ENCODE data around the gene TIMM50.

Gene TIMM50

DNA sequence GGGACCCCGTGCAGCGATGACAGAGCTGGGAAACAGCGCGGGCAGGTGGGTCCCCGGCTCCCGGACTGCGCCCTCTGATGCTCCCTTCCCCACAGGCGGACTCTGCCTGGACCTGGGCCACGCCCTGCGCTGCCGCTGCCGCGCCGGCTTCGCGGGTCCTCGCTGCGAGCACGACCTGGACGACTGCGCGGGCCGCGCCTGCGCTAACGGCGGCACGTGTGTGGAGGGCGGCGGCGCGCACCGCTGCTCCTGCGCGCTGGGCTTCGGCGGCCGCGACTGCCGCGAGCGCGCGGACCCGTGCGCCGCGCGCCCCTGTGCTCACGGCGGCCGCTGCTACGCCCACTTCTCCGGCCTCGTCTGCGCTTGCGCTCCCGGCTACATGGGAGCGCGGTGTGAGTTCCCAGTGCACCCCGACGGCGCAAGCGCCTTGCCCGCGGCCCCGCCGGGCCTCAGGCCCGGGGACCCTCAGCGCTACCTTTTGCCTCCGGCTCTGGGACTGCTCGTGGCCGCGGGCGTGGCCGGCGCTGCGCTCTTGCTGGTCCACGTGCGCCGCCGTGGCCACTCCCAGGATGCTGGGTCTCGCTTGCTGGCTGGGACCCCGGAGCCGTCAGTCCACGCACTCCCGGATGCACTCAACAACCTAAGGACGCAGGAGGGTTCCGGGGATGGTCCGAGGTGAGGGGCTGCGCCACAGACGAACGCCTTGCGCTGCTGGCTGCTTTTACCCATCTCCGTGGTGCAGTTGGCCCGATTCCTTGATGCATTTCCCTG, 26.5 kb downstream of the TIMM50 start:
- no peaks in the 10 kb centered on the region for H3K9me3 ChIP-seq (ENCODE audit: insufficient read depth, low read length)
- H4K20me1 ChIP-seq (ENCODE audit: low read depth, low read length): no peaks in the 10 kb centered on the region
- H2AFZ ChIP-seq (ENCODE audit: low read depth, low read length, severe bottlenecking): peak overlapping the region; percentile 97
- H3K36me3 ChIP-seq (ENCODE audit: low read length): no peaks in the 10 kb centered on the region
- no peaks in the 10 kb centered on the region for H3K9me2 ChIP-seq (replicated peaks; ENCODE audit: insufficient read depth, low read length)
- no peaks in the 10 kb centered on the region for H3F3A ChIP-seq (ENCODE audit: insufficient read depth)
- H3K27ac ChIP-seq (ENCODE audit: low read depth, low read length): no peak overlapping the region
- peak overlapping the region; percentile 69 for H3K9ac ChIP-seq (ENCODE audit: low read length)
- peak overlapping the region; percentile 69 for H3K4me3 ChIP-seq (ENCODE audit: insufficient read depth, low read length, poor library complexity, severe bottlenecking)
- no peaks in the 10 kb centered on the region for H3K27me3 ChIP-seq (ENCODE audit: low read length)
- no peaks in the 10 kb centered on the region for H3K79me2 ChIP-seq (ENCODE audit: insufficient read depth, low read length)
- peak overlapping the region; percentile 86 for H3K4me2 ChIP-seq (ENCODE audit: low read depth, low read length, poor library complexity, severe bottlenecking)
- TF ChIP-seq EZH2phosphoT487 (conservative IDR thresholded peaks at IDR 0.05; ENCODE audit: low read length): no peak
- TF ChIP-seq, protein P1, sequence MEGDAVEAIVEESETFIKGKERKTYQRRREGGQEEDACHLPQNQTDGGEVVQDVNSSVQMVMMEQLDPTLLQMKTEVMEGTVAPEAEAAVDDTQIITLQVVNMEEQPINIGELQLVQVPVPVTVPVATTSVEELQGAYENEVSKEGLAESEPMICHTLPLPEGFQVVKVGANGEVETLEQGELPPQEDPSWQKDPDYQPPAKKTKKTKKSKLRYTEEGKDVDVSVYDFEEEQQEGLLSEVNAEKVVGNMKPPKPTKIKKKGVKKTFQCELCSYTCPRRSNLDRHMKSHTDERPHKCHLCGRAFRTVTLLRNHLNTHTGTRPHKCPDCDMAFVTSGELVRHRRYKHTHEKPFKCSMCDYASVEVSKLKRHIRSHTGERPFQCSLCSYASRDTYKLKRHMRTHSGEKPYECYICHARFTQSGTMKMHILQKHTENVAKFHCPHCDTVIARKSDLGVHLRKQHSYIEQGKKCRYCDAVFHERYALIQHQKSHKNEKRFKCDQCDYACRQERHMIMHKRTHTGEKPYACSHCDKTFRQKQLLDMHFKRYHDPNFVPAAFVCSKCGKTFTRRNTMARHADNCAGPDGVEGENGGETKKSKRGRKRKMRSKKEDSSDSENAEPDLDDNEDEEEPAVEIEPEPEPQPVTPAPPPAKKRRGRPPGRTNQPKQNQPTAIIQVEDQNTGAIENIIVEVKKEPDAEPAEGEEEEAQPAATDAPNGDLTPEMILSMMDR (IDR thresholded peaks at IDR 0.05; ENCODE audit: insufficient read depth, low read length, poor library complexity, severe bottlenecking): no peak

DNA sequence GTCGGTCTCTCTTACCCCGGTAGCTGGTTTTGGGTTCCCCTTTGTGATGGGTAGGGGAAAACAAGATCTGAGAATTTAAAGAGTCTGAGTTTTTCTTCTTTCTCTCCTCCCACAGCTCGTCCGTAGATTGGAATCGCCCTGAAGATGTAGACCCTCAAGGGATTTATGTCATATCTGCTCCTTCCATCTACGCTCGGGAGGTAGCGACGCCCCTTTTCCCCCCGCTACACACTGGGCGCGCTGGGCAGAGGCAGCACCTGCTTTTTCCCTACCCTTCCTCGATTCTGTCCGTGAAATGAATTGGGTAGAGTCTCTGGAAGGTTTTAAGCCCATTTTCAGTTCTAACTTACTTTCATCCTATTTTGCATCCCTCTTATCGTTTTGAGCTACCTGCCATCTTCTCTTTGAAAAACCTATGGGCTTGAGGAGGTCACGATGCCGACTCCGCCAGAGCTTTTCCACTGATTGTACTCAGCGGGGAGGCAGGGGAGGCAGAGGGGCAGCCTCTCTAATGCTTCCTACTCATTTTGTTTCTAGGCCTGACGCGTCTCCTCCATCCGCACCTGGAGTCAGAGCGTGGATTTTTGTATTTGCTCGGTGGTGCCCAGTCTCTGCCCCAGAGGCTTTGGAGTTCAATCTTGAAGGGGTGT, 27.2 kb downstream of the TIMM50 start:
- no peaks in the 10 kb centered on the region for H3K9me3 ChIP-seq (ENCODE audit: insufficient read depth, low read length)
- H3K27me3 ChIP-seq (ENCODE audit: low read length): no peaks in the 10 kb centered on the region
- H3K4me2 ChIP-seq (ENCODE audit: low read depth, low read length, poor library complexity, severe bottlenecking): peak overlapping the region; percentile 86
- H3K4me3 ChIP-seq (ENCODE audit: insufficient read depth, low read length, poor library complexity, severe bottlenecking): peak overlapping the region; percentile 69
- H2AFZ ChIP-seq (ENCODE audit: low read depth, low read length, severe bottlenecking): peak overlapping the region; percentile 97
- TF ChIP-seq EZH2phosphoT487 (conservative IDR thresholded peaks at IDR 0.05; ENCODE audit: low read length): no peak
- TF ChIP-seq, protein P1 (IDR thresholded peaks at IDR 0.05; ENCODE audit: insufficient read depth, low read length, poor library complexity, severe bottlenecking): no peak
- H3K9ac ChIP-seq (ENCODE audit: low read length): peak overlapping the region; percentile 69
- no peaks in the 10 kb centered on the region for H4K20me1 ChIP-seq (ENCODE audit: low read depth, low read length)
- H3K27ac ChIP-seq (ENCODE audit: low read depth, low read length): no peak overlapping the region
- no peaks in the 10 kb centered on the region for H3K79me2 ChIP-seq (ENCODE audit: insufficient read depth, low read length)
- no peaks in the 10 kb centered on the region for H3F3A ChIP-seq (ENCODE audit: insufficient read depth)
- H3K36me3 ChIP-seq (ENCODE audit: low read length): no peaks in the 10 kb centered on the region
- no peaks in the 10 kb centered on the region for H3K9me2 ChIP-seq (replicated peaks; ENCODE audit: insufficient read depth, low read length)

DNA sequence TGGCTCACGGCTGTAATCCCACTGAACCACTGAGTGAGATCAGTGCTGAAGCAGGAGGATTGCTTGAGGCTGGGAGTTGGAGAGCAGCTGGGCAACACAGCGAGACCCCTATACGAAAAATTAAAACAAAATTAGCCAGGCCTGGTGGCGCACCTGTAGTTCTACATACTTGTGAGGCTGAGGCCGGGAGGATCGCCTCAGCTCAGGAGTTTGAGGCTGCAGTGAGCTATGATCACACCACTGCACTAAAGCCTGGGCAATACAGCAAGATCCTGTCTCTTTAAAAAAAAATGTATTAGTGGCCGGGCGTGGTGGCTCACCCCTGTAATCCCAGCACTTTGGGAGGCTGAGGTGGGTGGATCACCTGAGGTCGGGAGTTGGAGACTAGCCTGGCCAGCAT, 28.0 kb downstream of the TIMM50 start:
- Histone ChIP-seq H4K20me1 (ENCODE audit: low read depth, low read length) (no peaks in the 10 kb centered on the region), H3K9ac (ENCODE audit: low read length) (no peak overlapping the region), H3K4me2 (ENCODE audit: low read depth, low read length, poor library complexity, severe bottlenecking) (no peak overlapping the region), H3K9me2 (replicated peaks; ENCODE audit: insufficient read depth, low read length) (no peaks in the 10 kb centered on the region), H3F3A (ENCODE audit: insufficient read depth) (no peaks in the 10 kb centered on the region), H3K36me3 (ENCODE audit: low read length) (no peaks in the 10 kb centered on the region), H3K4me3 (ENCODE audit: insufficient read depth, low read length, poor library complexity, severe bottlenecking) (no peak overlapping the region), H3K27me3 (ENCODE audit: low read length) (no peaks in the 10 kb centered on the region), H2AFZ (ENCODE audit: low read depth, low read length, severe bottlenecking) (no peak overlapping the region), H3K27ac (ENCODE audit: low read depth, low read length) (no peak overlapping the region), H3K9me3 (ENCODE audit: insufficient read depth, low read length) (no peaks in the 10 kb centered on the region), H3K79me2 (ENCODE audit: insufficient read depth, low read length) (no peaks in the 10 kb centered on the region)
- no peak for TF ChIP-seq EZH2phosphoT487 (conservative IDR thresholded peaks at IDR 0.05; ENCODE audit: low read length)
- TF ChIP-seq, protein P1 (IDR thresholded peaks at IDR 0.05; ENCODE audit: insufficient read depth, low read length, poor library complexity, severe bottlenecking): no peak

Measured in SU-DHL-6 (cell line).